Measurements from ENCODE around the gene DDA1.

The DDA1 gene

GRCh38 chr19:17327654-17328516, 18.5 kb downstream of the DDA1 start:
- H3K36me3 Mint-ChIP-seq = peaks cover 4% of the 10 kb centered on the region
- H3K27ac Mint-ChIP-seq = peak overlapping the region; percentile 37

GRCh38 chr19:17328517-17329365, 19.4 kb downstream of the DDA1 start:
- H3K36me3 Mint-ChIP-seq = no peaks in the 10 kb centered on the region

More at GRCh38 chr19:17327654-17328516, 18.5 kb downstream of the DDA1 start:
- DNase-seq (ENCODE audit: low spot score in 2 of 2) (peak; percentile 34 to 72), ATAC-seq (peak; percentile 76)
- H3K9me3 Mint-ChIP-seq = no peaks in the 10 kb centered on the region
- peaks cover 9% of the 10 kb centered on the region for H3K4me1 Mint-ChIP-seq
- peak overlapping the region; percentile 62 for H3K4me3 Mint-ChIP-seq

GRCh38 chr19:17329366-17330261, 20.3 kb downstream of the DDA1 start:
- Mint-ChIP-seq H3K4me1 (peaks cover 22% of the 10 kb centered on the region), H3K36me3 (no peaks in the 10 kb centered on the region), H3K4me3 (peak overlapping the region; percentile 62), H3K9me3 (no peaks in the 10 kb centered on the region), H3K27ac (no peak overlapping the region)
- no peak for ATAC-seq
- DNase-seq (ENCODE audit: low spot score in 2 of 2) = no peak

More at GRCh38 chr19:17328517-17329365, 19.4 kb downstream of the DDA1 start:
- H3K4me1 Mint-ChIP-seq = peaks cover 17% of the 10 kb centered on the region
- H3K27ac Mint-ChIP-seq = peak overlapping the region; percentile 37
- DNase-seq (ENCODE audit: low spot score in 2 of 2) = no peak
- H3K4me3 Mint-ChIP-seq = peak overlapping the region; percentile 62
- H3K9me3 Mint-ChIP-seq = no peaks in the 10 kb centered on the region
- ATAC-seq = peak; percentile 38

- H3K9me3 Mint-ChIP-seq = no peaks in the 10 kb centered on the region
- peak overlapping the region; percentile 62 for H3K4me3 Mint-ChIP-seq
- ATAC-seq = no peak
These were observed 21.1 kb downstream of the DDA1 start for GRCh38 chr19:17330262-17331044.

GRCh38 chr19:17331045-17331558, 21.7 kb downstream of the DDA1 start:
- no peak for ATAC-seq
- no peaks in the 10 kb centered on the region for H3K36me3 Mint-ChIP-seq
- no peaks in the 10 kb centered on the region for H3K9me3 Mint-ChIP-seq
- H3K27ac Mint-ChIP-seq = peak overlapping the region; percentile 20
- peaks cover 29% of the 10 kb centered on the region for H3K4me1 Mint-ChIP-seq
- DNase-seq (ENCODE audit: low spot score in 2 of 2) = no peak
- H3K4me3 Mint-ChIP-seq = no peak overlapping the region

More at GRCh38 chr19:17330262-17331044, 21.1 kb downstream of the DDA1 start:
- no peak for DNase-seq (ENCODE audit: low spot score in 2 of 2)
- Mint-ChIP-seq H3K27ac (peak overlapping the region; percentile 20), H3K36me3 (no peaks in the 10 kb centered on the region), H3K4me1 (peaks cover 29% of the 10 kb centered on the region)

- H3K36me3 Mint-ChIP-seq = peaks cover 5% of the 10 kb centered on the region
- H3K4me1 Mint-ChIP-seq = peaks cover 42% of the 10 kb centered on the region
- no peak overlapping the region for H3K27ac Mint-ChIP-seq
- H3K9me3 Mint-ChIP-seq = no peaks in the 10 kb centered on the region
- H3K4me3 Mint-ChIP-seq = no peak overlapping the region
- no peak for DNase-seq (ENCODE audit: low spot score in 2 of 2)
- ATAC-seq = no peak
These were observed 23.0 kb downstream of the DDA1 start for GRCh38 chr19:17332360-17332676.

- H3K36me3 Mint-ChIP-seq = peaks cover 7% of the 10 kb centered on the region
- DNase-seq (ENCODE audit: low spot score in 2 of 2) = no peak
- peaks cover 43% of the 10 kb centered on the region for H3K4me1 Mint-ChIP-seq
- no peak overlapping the region for H3K27ac Mint-ChIP-seq
- no peak for ATAC-seq
- peak overlapping the region; percentile 98 for H3K4me3 Mint-ChIP-seq
- no peaks in the 10 kb centered on the region for H3K9me3 Mint-ChIP-seq
These were observed 23.6 kb downstream of the DDA1 start for GRCh38 chr19:17332677-17333581.

- peak; percentile 64 for ATAC-seq
- DNase-seq (ENCODE audit: low spot score in 2 of 2) = peak in 1 of 2 donors; percentile 81
- peaks cover 11% of the 10 kb centered on the region for H3K36me3 Mint-ChIP-seq
- H3K27ac Mint-ChIP-seq = no peak overlapping the region
- peaks cover 50% of the 10 kb centered on the region for H3K4me1 Mint-ChIP-seq
- no peaks in the 10 kb centered on the region for H3K9me3 Mint-ChIP-seq
- peak overlapping the region; percentile 98 for H3K4me3 Mint-ChIP-seq
These were observed 24.4 kb downstream of the DDA1 start for GRCh38 chr19:17333611-17334413.

- Mint-ChIP-seq H3K4me3 (peak within 1 kb of the TSS; percentile 98), H3K9me3 (no peaks in the 10 kb centered on the region), H3K27ac (no peak within 1 kb of the TSS), H3K36me3 (peaks cover 18% of the 10 kb centered on the region), H3K4me1 (peaks cover 52% of the 10 kb centered on the region)
- DNase-seq (ENCODE audit: low spot score in 2 of 2) (peak; percentile 82 to 98), ATAC-seq (peak; percentile 66)
These were observed 25.3 kb downstream of the DDA1 start, which contains the start of gene ANO8 for GRCh38 chr19:17334414-17335409. ANO8 (minus strand) TSS chr19:17334855; CDS start chr19:17334670, 185 bp downstream.

- Mint-ChIP-seq H3K9me3 (no peaks in the 10 kb centered on the region), H3K4me1 (peaks cover 48% of the 10 kb centered on the region), H3K4me3 (peak overlapping the region; percentile 98), H3K36me3 (peaks cover 25% of the 10 kb centered on the region), H3K27ac (no peak overlapping the region)
- DNase-seq (ENCODE audit: low spot score in 2 of 2) (no peak), ATAC-seq (no peak)
These were observed 26.2 kb downstream of the DDA1 start for GRCh38 chr19:17335575-17335974.

GRCh38 chr19:17336872-17337674, 27.7 kb downstream of the DDA1 start, which contains the start of gene GTPBP3:
GTPBP3 (plus strand) TSS chr19:17337553; CDS start chr19:17337612, 59 bp downstream.
- Mint-ChIP-seq H3K9me3 (no peaks in the 10 kb centered on the region), H3K4me1 (peaks cover 48% of the 10 kb centered on the region), H3K27ac (peak within 1 kb of the TSS; percentile 98), H3K36me3 (peaks cover 37% of the 10 kb centered on the region), H3K4me3 (peak within 1 kb of the TSS; percentile 98)
- DNase-seq (ENCODE audit: low spot score in 2 of 2) (peak; percentile 80 to 95), ATAC-seq (peak; percentile 93)
